GM23338 (cell line): ENCODE data around the gene TAAR6. TPM values are rescaled to one million over a fixed set of nuclear protein-coding genes. Genes with fewer than 3 reads are reported as not detected.

Source experiments
- ATAC-seq: fragments of 200-7000 bp; cut with Tn5 transposase; 3 replicates; pipeline ENCODE4 v1.9.1; 2020
- DNase-seq: peaks from one replicate; pipeline ENCODE4 v3.0.0-alpha.2; 2015; ENCODE audit warnings: low spot score
- H2AFZ ChIP-seq: fragments of 200-600 bp; sonication (generic); 2 replicates; pipeline ENCODE4 v1.8.0; 2016; ENCODE audit warnings: antibody characterized with exemption, mild to moderate bottlenecking, moderate library complexity
- H3F3A ChIP-seq: fragments of 200-600 bp; sonication (generic); replicated peaks from 2 replicates; pipeline ENCODE4 v1.8.0; 2017; ENCODE audit warnings: antibody characterized with exemption, mixed run types, low read depth
- H3K27ac ChIP-seq: fragments of 200-600 bp; sonication (generic); 2 replicates; pipeline ENCODE4 v1.6.1; 2016; ENCODE audit warnings: low read depth
- H3K27me3 ChIP-seq: fragments of 200-600 bp; sonication (generic); 2 replicates; pipeline ENCODE4 v1.8.0; 2016; ENCODE audit warnings: mild to moderate bottlenecking, mixed run types, moderate library complexity; ENCODE audit not compliant: insufficient read depth
- H3K36me3 ChIP-seq: fragments of 200-600 bp; sonication (generic); 2 replicates; pipeline ENCODE4 v1.8.0; 2016; ENCODE audit warnings: mild to moderate bottlenecking; ENCODE audit not compliant: insufficient read depth
- H3K4me1 ChIP-seq: fragments of 200-600 bp; sonication (generic); 2 replicates; pipeline ENCODE4 v1.8.0; 2016; ENCODE audit warnings: mild to moderate bottlenecking, moderate library complexity; ENCODE audit not compliant: insufficient read depth
- H3K4me2 ChIP-seq: fragments of 200-600 bp; sonication (generic); 2 replicates; pipeline ENCODE4 v1.7.1; 2017; ENCODE audit warnings: mixed run types
- H3K4me3 ChIP-seq: fragments of 200-600 bp; sonication (generic); 2 replicates; pipeline ENCODE4 v1.6.1; 2016; ENCODE audit warnings: mixed run types
- H3K79me2 ChIP-seq: fragments of 200-600 bp; sonication (generic); replicated peaks from 2 replicates; pipeline ENCODE4 v1.8.0; 2017; ENCODE audit warnings: mild to moderate bottlenecking; ENCODE audit not compliant: insufficient read depth
- H3K9me2 ChIP-seq: fragments of 200-600 bp; sonication (generic); 2 replicates; pipeline ENCODE4 v1.8.0; 2017; ENCODE audit not compliant: insufficient read depth
- H4K20me1 ChIP-seq: fragments of 200-600 bp; sonication (generic); replicated peaks from 2 replicates; pipeline ENCODE4 v1.8.0; 2017; ENCODE audit warnings: mild to moderate bottlenecking; ENCODE audit not compliant: insufficient read depth
- H3K27ac Mint-ChIP-seq: 2 replicates; pipeline ENCODE4 v1.8.0; 2020; ENCODE audit warnings: inconsistent platforms, mild to moderate bottlenecking, moderate library complexity, mixed read lengths
- H3K27me3 Mint-ChIP-seq: 3 replicates; pipeline ENCODE4 v1.8.0; 2022; ENCODE audit warnings: low read depth, mild to moderate bottlenecking, moderate library complexity, mixed read lengths, inconsistent platforms; ENCODE audit not compliant: insufficient read depth, poor library complexity
- H3K36me3 Mint-ChIP-seq: 3 replicates; pipeline ENCODE4 v1.8.0; 2021; ENCODE audit warnings: low read depth, mild to moderate bottlenecking, inconsistent platforms, moderate library complexity, mixed read lengths
- H3K4me1 Mint-ChIP-seq: 3 replicates; pipeline ENCODE4 v1.8.0; 2020; ENCODE audit warnings: mild to moderate bottlenecking, inconsistent platforms, mixed read lengths
- H3K4me3 Mint-ChIP-seq: 3 replicates; pipeline ENCODE4 v1.8.0; 2021; ENCODE audit warnings: moderate library complexity, mild to moderate bottlenecking, inconsistent platforms, mixed read lengths
- H3K9me3 Mint-ChIP-seq: 3 replicates; pipeline ENCODE4 v1.8.0; 2020; ENCODE audit warnings: moderate library complexity, mild to moderate bottlenecking, inconsistent platforms, mixed read lengths
- CTCF ChIP-seq, 2 experiments: fragments of 200-600 bp in 1 of 2; sonication (generic) in 1 of 2; conservative IDR thresholded peaks; 2 replicates each; pipeline versions ENCODE4 v1.5.1 to v1.6.1; 2016 to 2017; ENCODE audit warnings: antibody characterized with exemption in 2 of 2, low read depth in 2 of 2, mild to moderate bottlenecking in 2 of 2, moderate library complexity in 1 of 2
- NANOG ChIP-seq: IDR thresholded peaks from 2 replicates; pipeline ENCODE4 v1.6.1; 2016; ENCODE audit warnings: antibody characterized with exemption, borderline replicate concordance
- POLR2AphosphoS5 ChIP-seq: IDR thresholded peaks from 2 replicates; pipeline ENCODE4 v1.6.1; 2016; ENCODE audit warnings: antibody characterized with exemption, low read depth
- REST ChIP-seq: IDR thresholded peaks from one replicate; pipeline ENCODE4 v1.6.1; 2018; ENCODE audit warnings: antibody characterized with exemption; ENCODE audit not compliant: unreplicated experiment
- STAT1 ChIP-seq: IDR thresholded peaks from one replicate; pipeline ENCODE4 v1.6.1; 2016; ENCODE audit warnings: antibody characterized with exemption; ENCODE audit not compliant: unreplicated experiment
- ZNF462 ChIP-seq: fragments of 250-450 bp; sonication (Bioruptor Pico); IDR thresholded peaks from 2 replicates; pipeline ENCODE4 v1.5.0; 2020; ENCODE audit warnings: mild to moderate bottlenecking, moderate library complexity
- polyA plus RNA-seq: library from polyadenylated mRNA; unstranded; fragments of >200 nt; fragmentation: Nextera tagmentation; extraction: Ambion mirVana; gene quantifications from 2 replicates; pipeline ENCODE4 v1.2.1, GENCODE V29; 2016
- total RNA-seq: library from RNA; depleted of rRNA; stranded (reverse); fragments of >200 nt; shearing (Covaris generic); gene quantifications from 2 replicates; pipeline ENCODE4 v1.2.3, GENCODE V29; 2014

The TAAR6 gene
- total and polyA plus RNA-seq, 2 experiments from 2014 or later, result not detected

GRCh38 chr6:132590362-132590761, 20.2 kb downstream of the TAAR6 start (continued):
- TF ChIP-seq ZNF462 (CRISPR knock-in tag) (no peak), CTCF (conservative IDR thresholded peaks at IDR 0.05; ENCODE audit: low read depth in 2 of 2) (no peak)

- no peaks in the 10 kb centered on the region for H3K4me1 Mint-ChIP-seq
- Histone ChIP-seq H4K20me1 (no peaks in the 10 kb centered on the region), H3K27me3 (no peaks in the 10 kb centered on the region), H3K4me2 (no peak overlapping the region), H3K9me2 (no peaks in the 10 kb centered on the region), H2AFZ (no peak overlapping the region), H3K27ac (no peak overlapping the region), H3K4me1 (no peaks in the 10 kb centered on the region), H3K36me3 (no peaks in the 10 kb centered on the region), H3F3A (no peaks in the 10 kb centered on the region), H3K4me3 (no peak overlapping the region), H3K79me2 (no peaks in the 10 kb centered on the region)
- ATAC-seq, result no peak
- no peak overlapping the region for H3K27ac Mint-ChIP-seq
- H3K36me3 Mint-ChIP-seq, result no peaks in the 10 kb centered on the region
- no peaks in the 10 kb centered on the region for H3K9me3 Mint-ChIP-seq
- peaks cover 2% of the 10 kb centered on the region for H3K27me3 Mint-ChIP-seq
- no peak for DNase-seq
- no peak overlapping the region for H3K4me3 Mint-ChIP-seq
- TF ChIP-seq NANOG (no peak), REST (no peak), POLR2AphosphoS5 (no peak), STAT1 (no peak), CTCF (conservative IDR thresholded peaks at IDR 0.05; ENCODE audit: low read depth in 2 of 2) (no peak)
These were observed 22.7 kb downstream of the TAAR6 start for GRCh38 chr6:132592855-132593254.
